ENCODE measurements around the gene TM2D3. TPM values are rescaled to one million over a fixed set of nuclear protein-coding genes. Genes with fewer than 3 reads are reported as not detected.

Gene TM2D3
- 34.3 and 36.7 TPM in 2 replicates for total RNA-seq
- polyA plus RNA-seq: 41.4 and 51.5 TPM in 2 replicates
- polyA plus RNA-seq (2011; cell fraction: cytosol; rRNA removed): 31.8 and 35.9 TPM in 2 replicates
- polyA plus RNA-seq (2011; cell fraction: nucleus; rRNA removed): 56.2 and 58.6 TPM in 2 replicates
- 38.5 and 41.4 TPM in 2 replicates for polyA plus RNA-seq (2012)
- 73.8 and 79.8 TPM in 2 replicates for polyA minus RNA-seq
- polyA minus RNA-seq (2011; cell fraction: cytosol; rRNA and poly(A)+ RNA removed): 24.7 TPM
- polyA minus RNA-seq (2011; cell fraction: nucleus; rRNA and poly(A)+ RNA removed): 99.7 and 106 TPM in 2 replicates
- percentile 85 among the genes with signal in this experiment for Bru-seq, nascent RNA
- percentile 82 among the genes with signal in this experiment for BruChase-seq, experiment 1, labeled RNA remaining after a 6-hour chase
- BruChase-seq, experiment 2, labeled RNA remaining after a 2-hour chase: percentile 83 among the genes with signal in this experiment
- long read RNA-seq, transcript TM2D3-201 (6 exons, 1,381 nt): minor isoform, 22 of 95 reads
- long read RNA-seq, transcript TM2D3-202 (5 exons, 1,329 nt): major isoform, 54 of 95 reads
- long read RNA-seq, transcript TM2D3-203 (5 exons, 1,267 nt): minor isoform, 9 of 95 reads
- long read RNA-seq, partial matches to known transcripts: 1 of 95 reads
- long read RNA-seq, other reads (novel, unspliced or antisense): 7 of 95 reads

DNA sequence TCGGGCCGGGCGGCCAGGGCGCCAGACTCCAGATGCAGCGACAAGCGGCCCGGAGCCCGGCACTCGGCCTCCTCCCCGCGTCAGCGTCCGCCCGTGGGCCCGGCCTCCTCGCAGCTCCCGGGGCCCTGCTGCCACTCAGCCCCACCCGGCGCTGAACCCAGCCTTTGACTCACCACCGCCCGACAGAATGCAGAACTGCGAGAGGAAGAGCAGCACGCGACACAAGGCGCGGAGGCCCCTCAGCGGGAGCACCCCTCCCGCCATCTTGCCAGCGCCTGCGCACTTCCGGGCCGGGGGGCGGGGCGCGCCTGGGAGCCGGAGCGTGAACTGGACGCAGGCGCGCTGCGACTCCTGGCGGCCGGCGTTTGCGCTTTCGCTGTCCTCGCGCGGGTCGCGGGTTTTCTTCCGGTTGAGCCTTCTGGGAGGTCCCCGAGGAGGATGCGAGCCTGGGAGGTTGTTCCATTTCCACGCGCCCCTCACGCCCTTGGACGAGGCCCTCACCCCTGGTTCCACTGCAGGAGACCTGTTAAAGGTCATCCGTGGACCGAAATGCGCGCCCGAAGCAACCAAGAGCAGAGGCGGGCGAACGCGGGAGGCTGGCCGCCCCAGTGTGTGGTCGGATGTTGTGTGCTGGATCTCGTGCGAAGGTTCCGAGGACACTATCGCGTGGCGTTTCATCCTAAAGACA is at the start of gene TM2D3:
TM2D3 (minus strand) TSS at position 284 of the 688 bp plus-strand sequence; CDS start at position 264, 20 bp downstream.
- no TSS peak for BruUV-seq (replicated peaks)
- Histone ChIP-seq H3K27me3 (ENCODE audit: control insufficient read depth in 2 of 2, insufficient read depth in 2 of 2, low read length in 2 of 2) (no peaks in the 10 kb centered on the region), H3K36me3 (ENCODE audit: control insufficient read depth in 2 of 2, extremely low read depth in 1 of 2, insufficient read depth in 2 of 2, low read length in 2 of 2) (peaks cover 0 to under 1% of the 10 kb centered on the region in 2 experiments), H3K4me1 (ENCODE audit: control insufficient read depth, extremely low read depth, insufficient read depth, low read length) (peaks cover 19% of the 10 kb centered on the region), H3K4me3 (replicated peaks in 1 of 3; ENCODE audit: insufficient read depth in 1 of 3, low read depth in 1 of 3, low read length in 3 of 3) (peak within 1 kb of the TSS; percentile 19 to 78 (median 60)), H3K9me3 (replicated peaks; ENCODE audit: control insufficient read depth, insufficient read depth, low read length) (no peaks in the 10 kb centered on the region), H3K79me2 (ENCODE audit: control insufficient read depth, insufficient read depth, low read length) (peaks cover 41% of the 10 kb centered on the region), H2AFZ (ENCODE audit: low read depth, low read length) (peak within 1 kb of the TSS; percentile 83), H4K20me1 (replicated peaks; ENCODE audit: control insufficient read depth, extremely low read depth, insufficient read depth, low read length) (no peaks in the 10 kb centered on the region), H3K9me1 (replicated peaks; ENCODE audit: control insufficient read depth, extremely low read depth, insufficient read depth, low read length) (no peaks in the 10 kb centered on the region), H3K4me2 (ENCODE audit: insufficient read depth, low read length) (peak within 1 kb of the TSS; percentile 91), H3K9ac (replicated peaks; ENCODE audit: extremely low read depth, insufficient read depth, low read length) (peak within 1 kb of the TSS; percentile 80), H3K27ac (ENCODE audit: insufficient read depth, low read depth, low read length) (peak within 1 kb of the TSS; percentile 74)
- dilution Hi-C loops (cut with MboI; ENCODE audit: extremely low pct_ligation_motif_present, low sequenced_read_pairs): no loop called here
- TF ChIP-seq FOS (IDR thresholded peaks at IDR 0.05; ENCODE audit: borderline replicate concordance, insufficient read depth, low read length) (peak; percentile 30), MAX (IDR thresholded peaks at IDR 0.05; ENCODE audit: insufficient read depth, insufficient read length) (peak; percentile 55), MYC (IDR thresholded peaks at IDR 0.05; ENCODE audit: low read depth, low read length) (peak; percentile 50), CTCF (IDR thresholded peaks at IDR 0.05; ENCODE audit: extremely low read depth in 1 of 2, insufficient read depth in 1 of 2, low read depth in 1 of 2, low read length in 2 of 2) (peak; percentile 81 to 83), GATA2 (IDR thresholded peaks at IDR 0.05; ENCODE audit: insufficient read depth, insufficient read length, low read depth, low read length) (no peak), POLR2A (IDR thresholded peaks at IDR 0.05; ENCODE audit: low read depth, low read length) (peak; percentile 91), POLR2AphosphoS5 (IDR thresholded peaks at IDR 0.05; ENCODE audit: insufficient read depth, low read depth, low read length) (peak; percentile 92), EZH2 (IDR thresholded peaks at IDR 0.05; ENCODE audit: borderline replicate concordance, low read depth, low read length, severe bottlenecking) (no peak), JUN (IDR thresholded peaks at IDR 0.05; ENCODE audit: borderline replicate concordance, insufficient read depth, insufficient read length, low read depth) (no peak)
- CTCF ChIA-PET: interaction anchor here (1.0 to 1.7 kb wide), 4 partner anchors 10 to 363 kb away, joined by 3 to 9 read pairs (median 6); partner anchors contain the start of gene SNRPA1
- FAIRE-seq (peak; percentile 65), DNase-seq (ENCODE audit: low read depth, low spot score) (peak; percentile 93)
- intact Hi-C loops (cut with micrococcal nuclease): loop anchor here (1.0 kb wide), 2 partner anchors 72 to 357 kb away; partner anchors contain the start of genes SNRPA1 and TARS3
- POLR2A ChIA-PET: interaction anchor here (1.0 kb wide), 1 partner anchor 10 kb away, joined by 3 read pairs; no protein-coding TSS in a partner anchor
